NCI-H1048 (cell line): Measurements from ENCODE around the gene C22orf23.

Source experiments
- DNase-seq: peaks from one replicate; lab custom pipeline; 2025; lab: John Stamatoyannopoulos, UW

Gene C22orf23

DNA sequence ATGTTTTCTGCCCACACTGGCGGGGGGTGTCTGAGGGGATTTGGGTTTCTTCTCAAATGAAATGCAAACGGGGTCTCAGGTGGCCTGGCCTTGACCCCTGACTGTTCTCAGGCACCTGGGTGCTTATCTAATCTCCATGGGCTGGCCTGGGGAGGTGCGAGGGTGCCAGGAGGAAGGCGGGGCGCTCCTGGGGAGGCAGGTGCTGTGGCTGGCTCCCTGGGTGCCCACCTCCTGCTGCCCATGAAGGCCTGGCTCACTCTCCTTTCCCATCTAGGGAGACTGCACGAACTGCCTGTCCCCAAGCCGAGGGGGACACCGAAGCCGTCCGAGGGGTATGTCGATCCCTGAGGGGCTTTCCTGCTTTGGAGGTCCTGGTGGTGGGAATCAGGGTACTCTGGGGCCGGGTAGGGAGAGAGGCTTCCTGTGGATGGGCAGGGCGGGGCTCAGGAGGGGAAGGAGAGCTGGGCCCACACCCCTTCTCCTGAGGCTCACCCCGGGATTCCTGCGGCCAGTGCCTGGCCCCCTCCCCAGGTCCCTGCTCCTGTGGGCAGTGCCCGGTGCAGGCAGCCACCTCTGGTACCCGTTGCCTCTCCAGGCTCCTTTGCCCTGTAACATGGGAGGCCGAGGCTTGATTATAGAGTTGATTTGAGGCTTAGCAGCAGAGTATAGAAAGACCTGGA lies 28.9 kb downstream of the C22orf23 start:
- DNase-seq, result no peak

DNA sequence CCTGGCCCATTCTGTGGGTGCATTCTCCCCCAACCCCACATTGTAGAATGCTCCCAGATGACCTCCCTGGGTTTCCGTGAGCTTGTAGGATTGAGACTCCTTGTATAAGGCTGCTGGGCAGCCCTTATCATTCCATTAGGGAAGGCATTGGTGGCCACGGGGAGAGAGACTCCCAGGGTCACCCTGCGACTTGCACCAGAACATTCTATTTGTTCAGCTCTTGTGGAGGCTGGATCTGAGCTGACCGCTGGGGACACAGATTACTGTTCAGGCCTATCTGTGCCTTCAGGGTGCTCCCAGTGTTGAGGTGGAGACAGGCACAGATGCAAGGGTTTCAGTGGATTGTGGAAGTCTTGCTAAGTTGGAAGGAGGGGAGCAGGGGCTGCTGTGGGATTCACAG lies 29.5 kb downstream of the C22orf23 start:
- DNase-seq, result no peak

GRCh38 chr22:37922191-37922590 lies 31.2 kb downstream of the C22orf23 start:
- DNase-seq, result no peak

DNA sequence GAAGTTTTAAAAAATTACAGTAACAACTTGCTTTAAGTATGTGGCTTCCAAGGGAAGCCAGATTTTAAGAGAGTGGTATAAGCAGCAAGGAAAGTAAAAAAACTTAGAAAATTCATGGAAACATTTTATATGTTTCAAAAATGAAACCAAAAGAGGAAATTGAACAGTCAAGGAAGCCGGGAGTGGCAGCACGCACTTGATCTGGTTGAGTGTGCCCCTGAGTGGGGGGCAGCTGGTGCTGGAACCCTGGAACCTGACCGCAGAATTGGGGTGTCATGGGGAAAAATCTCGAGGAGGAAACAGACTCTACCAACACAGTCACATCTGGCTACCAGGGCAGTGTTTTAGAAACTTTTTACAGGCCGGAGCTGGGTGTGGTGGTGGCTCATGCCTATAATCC lies 33.3 kb downstream of the C22orf23 start:
- DNase-seq, result no peak

DNA sequence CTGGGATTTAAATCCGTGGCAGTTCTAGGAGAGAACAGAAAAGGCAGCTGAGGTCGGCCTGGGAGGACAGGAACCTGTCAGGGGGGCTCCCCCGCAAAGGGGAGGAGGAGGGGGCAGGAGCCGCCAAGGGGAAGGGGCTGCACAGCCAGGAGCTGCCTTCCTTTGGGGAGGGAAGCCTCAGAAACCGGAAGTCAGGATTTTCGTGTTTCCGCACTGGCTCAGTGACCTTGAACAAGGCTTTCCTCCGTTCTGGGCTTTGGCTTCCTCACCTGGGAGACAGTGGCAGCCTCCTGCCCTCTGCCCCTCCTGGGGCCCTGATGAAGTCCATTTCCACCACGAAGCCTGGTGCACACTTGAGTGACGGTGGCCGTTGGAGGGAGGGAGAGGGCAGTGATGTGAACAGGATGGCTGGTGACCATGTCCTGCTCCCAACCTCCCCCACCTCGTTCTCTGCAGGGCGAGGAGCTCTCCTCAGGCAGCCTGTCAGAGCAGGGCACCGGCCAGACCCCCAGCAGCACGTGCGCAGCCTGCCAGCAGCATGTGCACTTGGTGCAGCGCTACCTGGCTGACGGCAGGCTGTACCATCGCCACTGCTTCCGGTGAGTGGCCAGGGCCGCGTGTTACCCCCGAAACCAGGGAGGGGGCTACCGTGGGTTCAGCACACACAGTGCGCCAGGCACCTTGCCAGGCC lies 34.7 kb downstream of the C22orf23 start:
- DNase-seq, result no peak

DNA sequence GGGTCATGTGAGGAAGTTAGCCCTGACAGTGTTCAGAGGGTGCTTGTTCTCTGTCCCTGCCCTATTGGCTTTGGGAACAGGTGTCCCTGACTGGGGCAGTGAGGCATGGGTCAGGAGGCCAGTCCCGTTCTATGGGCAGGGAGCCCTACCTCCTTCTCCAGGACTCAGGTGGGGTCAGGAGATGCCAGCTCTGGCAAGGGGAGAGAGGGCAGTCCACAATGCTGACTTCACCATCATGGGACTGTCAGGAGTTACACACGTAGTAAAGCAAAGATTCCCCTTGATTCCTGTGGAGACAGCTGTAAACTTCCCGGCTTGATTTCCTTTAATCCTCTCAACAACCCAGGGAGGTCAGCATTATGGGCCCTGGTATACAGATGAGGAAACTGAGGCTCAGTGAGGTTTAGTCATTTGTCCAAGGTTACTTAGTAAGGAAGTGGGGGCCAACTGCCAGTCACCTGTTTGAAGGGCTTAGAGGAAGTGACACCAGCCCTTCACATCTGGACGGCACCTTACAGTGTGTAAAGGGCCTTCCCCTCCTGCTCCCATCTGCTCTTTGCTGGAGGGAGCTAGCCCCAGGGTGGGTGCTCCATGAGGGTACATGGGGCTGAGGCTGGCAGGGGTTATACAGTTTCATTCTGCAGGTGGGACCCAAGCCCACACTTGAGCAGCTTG lies 35.4 kb downstream of the C22orf23 start:
- no peak for DNase-seq

GRCh38 chr22:37916311-37916710 lies 37.1 kb downstream of the C22orf23 start:
- no peak for DNase-seq

DNA sequence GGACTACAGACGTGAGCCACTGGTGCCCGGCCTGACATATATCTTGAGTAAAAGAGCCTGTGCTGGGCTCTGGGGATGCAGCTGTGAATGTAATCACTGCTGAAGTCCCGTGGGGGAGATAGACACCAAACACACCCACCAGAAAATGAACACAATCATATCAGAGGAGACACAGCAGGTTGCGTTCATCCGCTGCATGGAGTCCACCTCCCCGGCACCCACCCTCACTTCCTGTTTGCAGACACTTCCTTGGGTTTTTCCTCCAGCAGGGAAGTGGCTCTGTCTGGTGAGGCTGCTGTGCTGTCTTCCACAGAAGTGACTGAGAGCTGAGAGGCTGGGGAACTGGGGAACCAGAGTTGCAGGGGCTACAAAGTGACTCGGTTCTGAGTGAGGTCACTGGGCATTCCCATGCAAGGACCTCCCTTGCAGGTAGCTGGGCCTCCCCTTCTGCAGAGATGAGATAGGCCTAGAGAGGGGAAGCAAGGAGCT lies 40.1 kb downstream of the C22orf23 start:
- no peak for DNase-seq

GRCh38 chr22:37912171-37912570 lies 41.2 kb downstream of the C22orf23 start:
- DNase-seq, result no peak

DNA sequence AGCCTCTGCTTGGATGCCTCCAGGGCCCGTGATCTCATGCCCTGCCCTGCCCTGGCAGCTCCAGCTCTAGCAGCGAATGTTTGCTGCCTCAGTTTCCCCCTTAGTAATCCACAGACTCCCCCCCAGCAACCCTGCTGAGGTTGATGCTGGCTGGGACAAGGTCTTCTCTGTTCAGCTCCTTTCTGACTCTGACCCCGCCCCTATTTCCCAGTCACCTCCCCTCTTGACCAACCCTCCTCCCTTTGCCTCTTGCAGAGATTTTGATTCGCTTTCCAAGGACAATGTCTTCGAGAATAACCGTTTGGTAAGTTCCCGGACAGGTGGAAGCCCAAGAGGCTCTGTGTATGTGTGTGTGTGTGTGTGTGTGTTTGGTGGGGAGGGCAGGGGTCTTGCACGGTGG lies 41.7 kb downstream of the C22orf23 start:
- no peak for DNase-seq

DNA sequence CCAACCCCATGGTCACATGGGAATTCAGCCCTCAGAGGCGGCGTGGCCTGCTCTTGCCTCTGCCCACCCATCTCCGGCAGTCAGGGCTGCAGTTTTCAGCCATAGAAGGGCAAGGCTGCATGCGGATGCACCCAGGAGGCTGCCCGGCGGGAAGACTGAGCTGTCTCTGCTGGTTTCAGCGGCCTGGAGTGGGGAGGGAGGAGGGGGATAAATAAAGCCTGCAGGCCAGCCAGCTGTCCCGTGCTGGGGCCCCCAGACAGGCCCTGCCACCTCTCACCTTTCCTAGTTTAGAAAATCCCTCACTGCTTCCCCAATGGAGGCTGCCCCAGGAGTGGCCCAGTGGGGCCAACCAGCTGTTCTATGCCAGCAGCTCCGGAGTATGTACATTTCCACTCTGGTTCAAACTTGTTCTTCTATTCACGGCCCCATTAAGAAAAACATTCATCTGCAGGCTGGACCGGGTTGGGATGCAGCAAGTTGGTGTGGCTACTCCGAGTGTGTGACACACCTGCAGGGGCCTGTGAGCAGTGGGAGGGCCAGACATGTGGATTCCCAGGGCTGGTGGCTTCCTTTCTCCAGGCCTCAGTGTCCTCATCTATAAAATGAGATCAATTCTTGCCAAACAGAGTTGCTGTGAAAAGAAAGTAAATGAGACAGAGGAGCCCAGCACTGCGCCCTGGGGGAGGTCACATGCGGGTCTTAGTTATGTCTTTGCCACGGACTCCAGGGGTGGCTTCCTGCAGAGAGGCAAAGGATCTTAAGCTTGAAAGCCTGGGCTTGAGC lies 42.3 kb downstream of the C22orf23 start:
- DNase-seq, result no peak

- DNase-seq, result no peak
Measured at GRCh38 chr22:37909766-37910165, 43.6 kb downstream of the C22orf23 start.

GRCh38 chr22:37907036-37907954 lies 46.1 kb downstream of the C22orf23 start:
- DNase-seq, result no peak

DNA sequence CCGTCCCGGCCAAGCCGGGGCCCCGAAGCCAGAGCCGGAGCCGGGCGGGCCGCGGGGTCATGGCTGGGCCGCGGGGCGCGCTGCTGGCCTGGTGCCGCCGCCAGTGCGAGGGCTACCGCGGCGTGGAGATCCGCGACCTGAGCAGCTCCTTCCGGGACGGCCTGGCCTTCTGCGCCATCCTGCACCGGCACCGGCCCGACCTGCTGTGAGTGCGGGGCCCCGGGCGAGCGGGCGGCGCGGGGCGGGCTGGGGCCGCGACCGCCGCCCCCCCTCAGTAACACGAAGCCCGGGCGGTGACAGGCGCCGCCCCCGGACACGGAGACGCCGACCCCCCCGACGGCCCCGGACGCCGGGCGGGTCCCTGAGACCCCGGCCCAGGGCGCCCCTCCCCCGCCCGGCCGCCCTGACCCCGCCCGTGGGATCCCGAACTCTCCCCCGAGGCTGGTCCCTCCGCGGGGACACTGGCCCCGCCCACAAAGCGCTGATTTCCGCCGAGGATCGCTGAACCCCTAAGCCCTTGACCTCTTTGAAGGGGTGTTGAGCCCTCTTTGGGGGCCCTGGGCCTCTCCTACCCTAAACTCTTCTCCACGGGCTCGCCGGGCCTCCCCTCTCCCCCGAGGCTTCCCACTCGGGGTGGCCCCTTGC lies 46.9 kb downstream of the C22orf23 start:
- DNase-seq, result no peak

GRCh38 chr22:37905534-37906363 lies 47.7 kb downstream of the C22orf23 start, which contains the start of gene MICALL1:
TSS of gene MICALL1 (plus strand) at chr22:37906297. CDS start at chr22:37906423, 126 bp downstream.
- DNase-seq, result no peak

DNA sequence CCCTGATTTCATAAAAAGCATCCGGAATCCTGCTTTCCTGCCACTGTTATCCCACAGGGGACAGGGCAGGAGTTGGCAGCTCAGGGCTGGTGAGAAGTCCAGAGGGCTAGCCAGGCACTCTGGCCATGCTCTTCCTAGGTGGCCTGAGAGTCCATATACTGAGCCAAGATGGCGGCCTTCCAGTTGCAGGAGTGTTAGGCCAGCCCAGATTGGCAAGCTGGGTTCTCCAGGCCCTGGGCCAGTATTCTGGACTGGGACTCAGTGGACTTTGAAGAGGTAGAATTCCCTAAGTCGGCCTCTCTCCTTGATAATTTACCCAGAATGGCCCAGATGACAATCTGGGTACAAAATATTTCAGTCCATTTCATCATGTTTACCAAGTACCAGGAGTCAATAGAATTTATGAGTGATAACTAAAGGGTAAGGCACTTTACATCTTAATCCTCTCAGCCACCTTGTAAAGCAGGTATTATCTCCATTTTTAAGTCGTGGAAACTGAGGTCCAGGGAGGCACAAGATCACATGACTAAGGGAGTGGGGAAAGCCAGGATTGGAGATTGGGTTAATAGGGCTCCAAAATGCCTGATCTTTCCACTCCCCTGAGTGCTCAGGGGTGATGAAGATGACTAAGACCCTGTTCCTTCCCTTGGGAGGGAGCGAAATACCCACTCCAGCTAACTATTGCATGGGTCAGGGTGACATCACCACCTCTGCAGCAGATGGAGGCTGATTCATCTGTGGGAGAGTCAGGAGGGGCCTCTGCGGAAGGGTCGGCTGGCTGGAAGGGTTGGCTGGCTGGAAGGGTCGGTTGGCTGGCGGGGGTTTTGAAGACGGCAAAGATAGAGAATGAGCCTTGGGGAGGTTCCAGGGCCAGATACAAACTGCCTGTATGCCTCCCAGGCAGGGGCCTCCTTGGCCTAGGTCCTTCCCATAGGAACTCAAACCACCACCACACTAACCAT lies 48.5 kb downstream of the C22orf23 start:
- DNase-seq, result no peak

DNA sequence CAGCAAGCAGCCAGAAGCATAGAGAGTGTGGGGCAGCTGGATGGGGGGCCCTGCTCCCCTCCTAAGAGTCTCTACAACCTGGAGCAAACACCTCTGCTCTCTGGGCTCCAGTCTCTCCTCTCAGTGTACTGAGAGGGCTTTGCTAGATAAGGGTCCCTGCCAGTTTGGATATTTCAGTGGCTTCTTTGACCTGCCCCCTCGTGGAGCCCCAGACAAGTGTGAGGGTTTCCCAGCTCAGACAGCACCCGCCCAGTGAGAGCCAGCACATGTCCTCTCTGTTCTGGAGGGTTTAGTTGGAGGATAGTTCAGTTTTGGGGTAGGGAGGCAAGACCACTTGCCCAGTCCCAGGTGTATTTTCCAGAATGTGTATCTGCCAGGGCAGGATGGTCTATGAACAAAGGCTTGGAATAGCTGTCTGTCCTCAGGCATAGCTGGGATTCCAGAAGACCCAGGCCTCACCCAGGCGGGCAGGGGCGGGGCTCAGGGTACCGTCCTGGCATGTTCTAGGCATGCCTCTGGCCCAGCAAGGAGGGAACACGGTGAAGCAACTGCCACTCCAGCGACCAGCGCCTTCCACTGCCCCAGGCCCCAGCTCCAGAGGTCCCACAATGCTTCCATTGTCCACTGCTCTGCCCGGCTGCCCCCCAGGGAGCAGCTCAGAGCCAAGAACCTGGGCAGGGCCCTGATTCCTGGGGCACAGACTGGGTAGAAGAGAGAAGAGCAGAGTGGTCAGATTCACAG lies 54.8 kb downstream of the C22orf23 start:
- no peak for DNase-seq

DNA sequence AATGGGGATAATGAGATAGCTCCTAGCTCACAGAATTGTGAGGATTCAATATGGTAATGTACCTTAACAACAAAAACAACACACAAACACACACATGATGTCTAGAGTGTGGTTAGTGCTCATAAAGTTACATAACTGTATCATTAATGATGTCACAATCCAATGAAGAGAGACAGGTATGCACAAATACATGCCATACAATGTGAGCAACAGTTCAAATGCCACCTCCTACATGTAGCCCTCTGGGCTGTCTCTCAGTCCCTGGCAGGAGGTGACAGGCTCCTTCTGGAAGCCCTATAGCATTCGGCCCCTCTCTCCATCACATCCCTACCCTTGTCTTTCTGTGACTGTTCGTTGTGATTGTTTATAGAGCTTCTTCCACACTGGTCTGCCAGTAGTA lies 55.6 kb downstream of the C22orf23 start:
- DNase-seq, result no peak
